Activated naive CD4-positive, alpha-beta T cell (primary cell): ENCODE measurements around the gene BEX1.
"Not testable (repeated sequence)": the region's sequence is repeated elsewhere in the genome, so short reads cannot be mapped to it uniquely, and the experiment has no call there.

ENCODE experiments used
- DNase-seq, 4 experiments: peaks; one replicate each; lab custom pipeline; 2025; lab: John Stamatoyannopoulos, UW

Gene BEX1

GRCh38 chrX:103063918-103064434, at the start of gene BEX1:
TSS of gene BEX1 (minus strand) at chrX:103064171. CDS start at chrX:103063274, 897 bp downstream.
- DNase-seq: no peak

GRCh38 chrX:103109497-103109896, 45.5 kb upstream of the BEX1 start:
- not testable (repeated sequence) for DNase-seq

- DNase-seq: no peak
Measured at GRCh38 chrX:103107836-103108235, 43.9 kb upstream of the BEX1 start.

- not testable (repeated sequence) for DNase-seq
Measured at GRCh38 chrX:103107227-103107737, 43.3 kb upstream of the BEX1 start.

- not testable (repeated sequence) for DNase-seq
Measured at GRCh38 chrX:103104370-103104769, 40.4 kb upstream of the BEX1 start.

GRCh38 chrX:103103866-103104265, 39.9 kb upstream of the BEX1 start:
- not testable (repeated sequence) for DNase-seq

GRCh38 chrX:103101299-103102042, 37.5 kb upstream of the BEX1 start:
- DNase-seq: no peak

- no peak for DNase-seq
Measured at GRCh38 chrX:103100484-103100883, 36.5 kb upstream of the BEX1 start.

GRCh38 chrX:103099691-103100090, 35.7 kb upstream of the BEX1 start:
- no peak for DNase-seq

GRCh38 chrX:103098488-103098887, 34.5 kb upstream of the BEX1 start:
- no peak for DNase-seq

- DNase-seq: no peak
Measured at GRCh38 chrX:103092942-103093341, 29.0 kb upstream of the BEX1 start, which contains the start of gene NXF3. TSS of gene NXF3 (minus strand) at chrX:103093143. CDS start at chrX:103093023, 120 bp downstream.

GRCh38 chrX:103081051-103081450, 17.1 kb upstream of the BEX1 start:
- DNase-seq: no peak

GRCh38 chrX:103073467-103073866, 9.5 kb upstream of the BEX1 start:
- no peak for DNase-seq

- DNase-seq: no peak
Measured at GRCh38 chrX:103066606-103067005, 2.6 kb upstream of the BEX1 start.

- DNase-seq: no peak
Measured at GRCh38 chrX:103063191-103063845, 653 bp downstream of the BEX1 start.

- no peak for DNase-seq
Measured at GRCh38 chrX:103061486-103061885, 2.5 kb downstream of the BEX1 start.

- no peak for DNase-seq
Measured at GRCh38 chrX:103056902-103057301, 7.1 kb downstream of the BEX1 start.

- no peak for DNase-seq
Measured at GRCh38 chrX:103052625-103053024, 11.3 kb downstream of the BEX1 start.

- DNase-seq: no peak
Measured at GRCh38 chrX:103051260-103051789, 12.6 kb downstream of the BEX1 start.

GRCh38 chrX:103033371-103033770, 30.6 kb downstream of the BEX1 start:
- DNase-seq: not testable (repeated sequence)

- DNase-seq: no peak
Measured at GRCh38 chrX:103017542-103017941, 46.4 kb downstream of the BEX1 start.

GRCh38 chrX:103012945-103013344, 51.0 kb downstream of the BEX1 start:
- DNase-seq: no peak
